Prostate gland (tissue), 2 donors: ENCODE data around the gene PHTF2.

Experiments
- CTCF ChIP-seq, 4 experiments: fragments of 200-600 bp in 2 of 4; fragments of 450-650 bp in 2 of 4; sonication (generic) in 2 of 4; IDR thresholded peaks; 1 replicate in 3 of 4; 2 replicates in 1 of 4; pipeline ENCODE4 v1.5.1; 2016 to 2019; ENCODE audit warnings: antibody characterized with exemption in 4 of 4, mild to moderate bottlenecking in 2 of 4, moderate library complexity in 2 of 4
- POLR2AphosphoS5 ChIP-seq: sonication (generic); formaldehyde crosslinking; IDR thresholded peaks from one replicate; pipeline ENCODE4 v1.6.1; 2017; ENCODE audit warnings: antibody characterized with exemption

GRCh38 chr7:77791956-77792355 lies 6.6 kb upstream of the PHTF2 start:
- TF ChIP-seq POLR2AphosphoS5 (peak; percentile 36), CTCF (IDR thresholded peaks at IDR 0.05) (no peak)
